Peyer's patch (tissue), 4 donors: ENCODE data around the gene FAM50B. TPM values are rescaled to one million over a fixed set of nuclear protein-coding genes. Genes with fewer than 3 reads are reported as not detected.

Experiments used
- DNase-seq, 3 donors: peaks; one replicate each; pipeline ENCODE4 v3.0.0-alpha.2; 2017 to 2019
- H3K27ac ChIP-seq, 4 donors: fragments of 200-600 bp; sonication (generic); one replicate each; pipeline ENCODE4 v1.5.1; 2016 to 2019
- H3K27me3 ChIP-seq, 2 donors: fragments of 200-600 bp; sonication (generic); one replicate each; pipeline ENCODE4 v1.5.1; 2019
- H3K36me3 ChIP-seq, 3 donors: fragments of 200-600 bp; sonication (generic); one replicate each; pipeline ENCODE4 v1.5.1; 2016 to 2019
- H3K4me1 ChIP-seq, 4 donors: fragments of 200-600 bp; sonication (generic); one replicate each; pipeline ENCODE4 v1.5.1; 2016 to 2019
- H3K4me3 ChIP-seq, 4 donors: fragments of 200-600 bp; sonication (generic); 1 replicate in 3 of 4; 2 replicates in 1 of 4; pipeline ENCODE4 v1.5.1; 2016 to 2019; ENCODE audit warnings: mild to moderate bottlenecking in 1 of 4
- H3K9me3 ChIP-seq, 4 donors: fragments of 200-600 bp; sonication (generic); one replicate each; pipeline ENCODE4 v1.5.1; 2016 to 2019; ENCODE audit warnings: mild to moderate bottlenecking in 1 of 4
- POLR2A ChIP-seq, 2 donors: fragments of 450-650 bp; IDR thresholded peaks; one replicate each; pipeline ENCODE4 v1.5.1; 2017; ENCODE audit warnings: antibody characterized with exemption in 2 of 2, mild to moderate bottlenecking in 2 of 2, moderate library complexity in 2 of 2
- total RNA-seq, 4 donors: library from RNA; depleted of rRNA; stranded (reverse); fragments of >200 nt; gene quantifications; one replicate each; pipeline ENCODE4 v1.1.0, GENCODE V29; 2016
- TF ChIP-seq, protein P1 (sequence below), 6 experiments: fragments of 450-650 bp in 4 of 6; fragments of 200-600 bp in 2 of 6; sonication (generic) in 1 of 6; IDR thresholded peaks; one replicate each; pipeline ENCODE4 v1.5.1; 2017 to 2019; ENCODE audit warnings: antibody characterized with exemption in 6 of 6, mild to moderate bottlenecking in 3 of 6, moderate library complexity in 1 of 6

The FAM50B gene
- total RNA-seq, 4 donors from 2014 or later = 3.3 to 10.7 (median 4.7) TPM

DNA sequence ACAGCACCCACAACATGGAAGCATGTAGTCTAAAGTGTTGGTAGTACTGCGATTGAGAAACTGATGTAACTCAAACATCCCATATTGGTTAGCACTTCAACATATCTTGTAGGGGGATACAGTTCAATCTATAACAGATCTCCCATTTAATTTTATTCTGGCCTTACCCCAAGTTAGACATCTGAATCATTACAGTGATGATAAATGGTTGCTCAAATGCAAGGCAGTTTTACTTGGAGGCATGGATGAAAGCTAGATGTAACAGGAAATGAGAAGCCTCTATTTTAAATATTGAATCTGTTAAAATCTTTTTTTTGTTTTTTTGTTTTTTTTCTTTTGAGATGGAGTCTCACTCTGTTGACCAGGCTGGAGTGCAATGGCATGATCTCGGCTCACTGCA, 44.2 kb upstream of the FAM50B start:
- TF ChIP-seq, protein P1, sequence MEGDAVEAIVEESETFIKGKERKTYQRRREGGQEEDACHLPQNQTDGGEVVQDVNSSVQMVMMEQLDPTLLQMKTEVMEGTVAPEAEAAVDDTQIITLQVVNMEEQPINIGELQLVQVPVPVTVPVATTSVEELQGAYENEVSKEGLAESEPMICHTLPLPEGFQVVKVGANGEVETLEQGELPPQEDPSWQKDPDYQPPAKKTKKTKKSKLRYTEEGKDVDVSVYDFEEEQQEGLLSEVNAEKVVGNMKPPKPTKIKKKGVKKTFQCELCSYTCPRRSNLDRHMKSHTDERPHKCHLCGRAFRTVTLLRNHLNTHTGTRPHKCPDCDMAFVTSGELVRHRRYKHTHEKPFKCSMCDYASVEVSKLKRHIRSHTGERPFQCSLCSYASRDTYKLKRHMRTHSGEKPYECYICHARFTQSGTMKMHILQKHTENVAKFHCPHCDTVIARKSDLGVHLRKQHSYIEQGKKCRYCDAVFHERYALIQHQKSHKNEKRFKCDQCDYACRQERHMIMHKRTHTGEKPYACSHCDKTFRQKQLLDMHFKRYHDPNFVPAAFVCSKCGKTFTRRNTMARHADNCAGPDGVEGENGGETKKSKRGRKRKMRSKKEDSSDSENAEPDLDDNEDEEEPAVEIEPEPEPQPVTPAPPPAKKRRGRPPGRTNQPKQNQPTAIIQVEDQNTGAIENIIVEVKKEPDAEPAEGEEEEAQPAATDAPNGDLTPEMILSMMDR (IDR thresholded peaks at IDR 0.05) = no peak
- TF ChIP-seq POLR2A (IDR thresholded peaks at IDR 0.05) = no peak
- Histone ChIP-seq H3K27me3 (no peaks in the 10 kb centered on the region), H3K4me3 (no peak overlapping the region), H3K36me3 (no peaks in the 10 kb centered on the region), H3K9me3 (no peaks in the 10 kb centered on the region), H3K4me1 (peaks cover 0 to 13% (median 0%) of the 10 kb centered on the region in 4 donors), H3K27ac (no peak overlapping the region)
- DNase-seq = no peak

DNA sequence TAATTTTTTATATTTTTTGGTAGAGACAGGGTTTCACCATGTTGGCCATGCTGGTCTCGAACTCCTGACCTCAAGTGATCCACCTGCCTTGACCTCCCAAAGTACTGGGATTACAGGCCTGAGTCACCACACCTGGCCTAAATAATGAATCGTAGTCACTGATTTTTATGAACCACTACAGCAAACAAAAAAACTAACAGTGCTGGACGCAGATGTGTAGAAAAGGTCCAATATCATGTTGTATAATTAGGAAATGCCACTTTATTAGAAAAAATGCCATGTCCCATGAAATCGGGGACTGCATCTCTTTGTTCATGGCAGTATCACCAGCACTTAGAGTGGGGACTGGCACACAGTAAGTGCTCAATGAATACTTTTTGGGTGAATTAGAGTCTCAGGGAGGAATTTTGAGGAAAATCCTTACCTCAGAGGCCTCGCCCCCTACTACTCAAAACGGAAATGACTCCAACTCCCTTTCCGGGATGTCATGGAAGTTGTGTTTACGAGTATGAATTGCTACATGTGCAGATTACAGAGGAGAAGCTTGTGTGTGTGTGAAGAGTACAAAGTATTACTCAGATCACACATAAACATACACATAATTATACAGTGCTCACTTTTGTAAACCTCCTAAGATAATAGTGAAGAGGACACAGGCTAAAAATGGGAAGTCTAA, 43.6 kb upstream of the FAM50B start:
- Histone ChIP-seq H3K36me3 (no peaks in the 10 kb centered on the region), H3K9me3 (no peaks in the 10 kb centered on the region), H3K27me3 (no peaks in the 10 kb centered on the region), H3K4me3 (no peak overlapping the region), H3K27ac (peak overlapping the region in 3 of 4 donors; percentile 57 to 89 (median 81)), H3K4me1 (peaks cover 0 to 13% (median 0%) of the 10 kb centered on the region in 4 donors)
- peak in 1 of 3 donors; percentile 24 for DNase-seq
- TF ChIP-seq, protein P1 (IDR thresholded peaks at IDR 0.05) = no peak
- no peak for TF ChIP-seq POLR2A (IDR thresholded peaks at IDR 0.05)

DNA sequence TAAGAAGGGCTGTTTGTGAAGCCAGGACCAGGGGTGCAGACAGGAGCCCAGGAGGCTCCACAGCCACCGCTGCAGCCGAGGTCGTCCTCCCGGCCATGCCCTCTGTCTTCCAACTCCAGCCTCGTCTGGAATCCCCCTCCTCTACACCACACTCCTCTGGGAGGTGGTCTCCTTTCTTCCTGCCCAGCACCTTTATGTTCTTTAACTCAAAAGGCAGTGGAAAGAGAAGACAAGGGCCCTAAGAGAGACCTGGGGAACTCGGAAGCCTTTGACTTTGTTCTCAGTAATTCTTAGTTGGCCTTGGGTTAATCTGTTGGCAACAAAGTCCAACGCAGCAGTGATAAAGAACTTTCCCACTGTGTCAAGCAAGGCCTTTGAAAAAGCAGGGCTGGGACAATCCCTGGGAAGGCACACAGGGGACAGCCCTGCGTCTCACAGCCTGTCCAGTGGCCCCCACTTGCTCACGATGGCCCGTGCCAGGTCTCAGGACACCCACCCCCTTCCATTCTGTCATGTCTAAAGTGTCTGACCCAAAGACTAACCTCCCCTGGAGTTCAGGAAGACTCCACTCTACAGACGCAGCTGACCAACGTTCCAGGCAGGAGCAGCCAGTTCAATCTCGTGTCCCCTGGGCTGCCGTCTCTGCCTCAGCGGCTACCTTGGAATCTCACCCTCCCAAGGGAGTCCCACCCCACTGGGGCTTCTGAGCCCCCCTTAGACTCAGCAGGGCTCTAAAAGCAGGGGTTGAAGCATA, 42.8 kb upstream of the FAM50B start:
- H3K27me3 ChIP-seq = no peaks in the 10 kb centered on the region
- DNase-seq = peak in 2 of 3 donors; percentile 60 to 62
- peak overlapping the region in 3 of 4 donors; percentile 57 to 89 (median 81) for H3K27ac ChIP-seq
- no peaks in the 10 kb centered on the region for H3K9me3 ChIP-seq
- no peak overlapping the region for H3K4me3 ChIP-seq
- H3K4me1 ChIP-seq = peaks cover 0 to 13% (median 0%) of the 10 kb centered on the region in 4 donors
- H3K36me3 ChIP-seq = no peaks in the 10 kb centered on the region
- TF ChIP-seq, protein P1 (IDR thresholded peaks at IDR 0.05) = no peak
- no peak for TF ChIP-seq POLR2A (IDR thresholded peaks at IDR 0.05)

DNA sequence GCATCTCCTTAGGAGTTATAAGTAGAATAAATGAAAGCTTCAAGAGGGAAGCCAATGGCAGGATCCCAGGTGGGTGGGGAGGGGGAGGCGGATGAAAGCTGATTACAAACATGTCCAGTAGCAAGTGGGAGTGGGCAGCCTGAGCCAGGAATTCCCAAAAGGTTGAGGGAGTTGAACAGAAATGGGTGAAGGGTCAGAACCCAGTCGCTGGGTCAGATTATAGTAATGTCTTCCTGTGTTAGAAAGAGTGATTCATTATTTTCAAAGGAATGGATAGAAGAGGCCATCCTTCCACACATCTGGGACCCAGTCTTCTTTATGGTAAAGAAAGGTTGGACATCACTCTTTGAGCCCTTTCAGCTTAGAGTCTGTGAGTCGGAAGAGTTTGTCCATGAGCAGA, 41.0 kb upstream of the FAM50B start:
- Histone ChIP-seq H3K27ac (no peak overlapping the region), H3K9me3 (no peaks in the 10 kb centered on the region), H3K27me3 (no peaks in the 10 kb centered on the region), H3K4me3 (no peak overlapping the region), H3K36me3 (no peaks in the 10 kb centered on the region), H3K4me1 (peaks cover 0 to 13% (median 0%) of the 10 kb centered on the region in 4 donors)
- no peak for DNase-seq
- TF ChIP-seq, protein P1 (IDR thresholded peaks at IDR 0.05) = no peak
- no peak for TF ChIP-seq POLR2A (IDR thresholded peaks at IDR 0.05)

DNA sequence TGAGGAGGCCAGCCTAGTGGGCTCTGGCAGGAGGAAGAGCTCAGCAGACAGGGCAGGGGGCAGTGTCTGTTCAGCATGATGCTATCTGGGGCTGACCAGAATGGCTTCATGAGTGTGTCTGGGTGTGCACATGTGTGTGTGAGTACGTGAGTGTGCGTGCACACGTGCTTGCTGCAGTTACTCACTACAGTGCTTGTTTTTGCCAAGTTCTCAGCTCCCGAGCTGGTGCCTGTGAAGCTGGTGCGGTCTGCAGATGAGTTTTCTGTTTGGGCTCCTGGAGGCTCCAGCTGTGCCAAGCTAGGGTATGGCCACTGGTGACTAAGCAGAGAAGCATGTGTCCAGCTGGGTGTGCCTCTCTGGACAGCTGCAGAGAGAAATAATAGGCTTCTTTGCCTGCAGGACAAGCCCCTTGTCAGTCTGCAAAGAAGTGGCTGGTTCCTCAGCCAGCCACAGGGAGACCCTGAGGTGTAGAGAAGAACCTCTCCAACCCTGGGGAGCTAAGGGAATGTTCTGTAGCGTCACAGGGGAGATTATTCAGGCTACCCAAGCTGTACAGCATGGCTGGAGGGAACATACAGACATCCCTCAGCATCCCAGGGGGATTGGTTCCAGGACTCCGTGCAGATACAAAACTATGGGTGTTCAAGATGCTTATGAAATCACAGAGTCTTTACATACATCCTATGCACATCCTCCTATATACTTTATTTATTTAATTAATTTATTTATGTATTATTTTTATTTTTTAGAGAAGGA, 40.2 kb upstream of the FAM50B start:
- Histone ChIP-seq H3K4me3 (no peak overlapping the region), H3K27ac (peak overlapping the region in 1 of 4 donors; percentile 23), H3K9me3 (no peaks in the 10 kb centered on the region), H3K4me1 (peaks cover 0 to 13% (median 0%) of the 10 kb centered on the region in 4 donors), H3K36me3 (no peaks in the 10 kb centered on the region), H3K27me3 (no peaks in the 10 kb centered on the region)
- no peak for TF ChIP-seq POLR2A (IDR thresholded peaks at IDR 0.05)
- TF ChIP-seq, protein P1 (IDR thresholded peaks at IDR 0.05) = no peak
- peak in 1 of 3 donors; percentile 71 for DNase-seq
